Upper lobe of right lung (tissue), 1 donor: Measurements from ENCODE around the gene EDAR. TPM values are rescaled to one million over a fixed set of nuclear protein-coding genes. Genes with fewer than 3 reads are reported as not detected.
A peak's percentile ranks its signal among the peaks of the same experiment; 100 is the strongest.

Experiments used
- ATAC-seq: fragments of 200-7000 bp; cut with Tn5 transposase; one replicate; pipeline ENCODE4 v1.9.1; 2020; ENCODE audit warnings: mild to moderate bottlenecking, moderate library complexity
- DNase-seq: peaks from one replicate; pipeline ENCODE4 v3.0.0-alpha.2; 2020
- H3K27ac ChIP-seq: fragments of 200-600 bp; one replicate; pipeline ENCODE4 v1.8.0; 2022
- H3K27me3 ChIP-seq: fragments of 200-600 bp; one replicate; pipeline ENCODE4 v1.8.0; 2022; ENCODE audit warnings: mild to moderate bottlenecking
- H3K36me3 ChIP-seq: fragments of 200-600 bp; one replicate; pipeline ENCODE4 v1.8.0; 2022
- H3K4me1 ChIP-seq: fragments of 200-600 bp; one replicate; pipeline ENCODE4 v1.8.0; 2022
- H3K4me3 ChIP-seq: fragments of 200-600 bp; one replicate; pipeline ENCODE4 v1.8.0; 2022; ENCODE audit warnings: mild to moderate bottlenecking
- H3K9me3 ChIP-seq: fragments of 200-600 bp; one replicate; pipeline ENCODE4 v1.8.0; 2022
- CTCF ChIP-seq: fragments of 200-600 bp; IDR thresholded peaks from one replicate; pipeline ENCODE4 v1.8.0; 2022; ENCODE audit warnings: antibody characterized with exemption
- intact Hi-C: fragments of 100-400 bp; cut with DNase I; formaldehyde crosslinking; loops from one replicate; pipeline ENCODE4 v1.11.0; 2022
- total RNA-seq: library from RNA; stranded (reverse); fragmentation: NEBNext Ultra II Directional; extraction: Animal tissue kit (Norgen Biotek cat#: 25700); gene quantifications from one replicate; pipeline ENCODE4 v1.2.1, GENCODE V29; 2021
- donor health status: DM: no; HTN: yes; CAD: no; lungs with severe emphysema.

Gene EDAR
- total RNA-seq, 1 donor from 2014 or later, result 0.20 TPM

DNA sequence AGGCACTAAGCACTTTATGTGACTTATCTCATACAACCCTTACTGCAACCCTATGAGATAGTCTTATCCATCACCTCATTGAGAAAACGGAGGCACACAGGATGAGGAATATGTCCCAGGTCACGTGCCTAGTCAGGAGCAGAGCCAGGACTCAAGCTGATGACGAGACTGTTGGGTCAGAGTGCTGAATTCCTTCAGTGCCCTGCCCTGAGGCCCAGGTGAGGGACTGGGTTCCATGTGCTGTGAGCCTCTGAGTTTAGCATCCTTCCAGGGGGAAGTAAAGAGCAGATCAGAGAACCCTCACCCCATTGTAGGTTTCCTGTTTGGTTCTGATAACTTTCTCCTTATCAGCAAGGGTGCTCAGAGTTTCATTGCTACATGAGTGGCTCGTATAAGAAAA, 11.7 kb upstream of the EDAR start:
- Histone ChIP-seq H3K9me3 (no peaks in the 10 kb centered on the region), H3K4me1 (no peaks in the 10 kb centered on the region), H3K27ac (no peak overlapping the region), H3K4me3 (no peak overlapping the region), H3K36me3 (no peaks in the 10 kb centered on the region), H3K27me3 (no peaks in the 10 kb centered on the region)
- ATAC-seq, result no peak
- DNase-seq, result no peak
- no peak for TF ChIP-seq CTCF
- intact Hi-C loops, result no loop called here

- ATAC-seq, result no peak
Observed at GRCh38 chr2:108998911-108999310, 9.9 kb upstream of the EDAR start.

GRCh38 chr2:108994178-108994577, 5.2 kb upstream of the EDAR start:
- intact Hi-C loops, result no loop called here
- no peak for DNase-seq
- Histone ChIP-seq H3K27ac (no peak overlapping the region), H3K4me3 (no peak overlapping the region), H3K4me1 (no peaks in the 10 kb centered on the region), H3K27me3 (peaks cover 2% of the 10 kb centered on the region), H3K36me3 (no peaks in the 10 kb centered on the region), H3K9me3 (no peaks in the 10 kb centered on the region)
- no peak for TF ChIP-seq CTCF
- ATAC-seq, result no peak

More at GRCh38 chr2:108998911-108999310, 9.9 kb upstream of the EDAR start:
- intact Hi-C loops, result no loop called here
- TF ChIP-seq CTCF, result no peak
- Histone ChIP-seq H3K9me3 (no peaks in the 10 kb centered on the region), H3K36me3 (no peaks in the 10 kb centered on the region), H3K27ac (no peak overlapping the region), H3K4me1 (no peaks in the 10 kb centered on the region), H3K27me3 (no peaks in the 10 kb centered on the region), H3K4me3 (no peak overlapping the region)
- DNase-seq, result no peak

GRCh38 chr2:108993095-108993937, 4.3 kb upstream of the EDAR start:
- intact Hi-C loops, result no loop called here
- H3K27ac ChIP-seq, result no peak overlapping the region
- no peak for ATAC-seq
- no peak for TF ChIP-seq CTCF
- H3K9me3 ChIP-seq, result no peaks in the 10 kb centered on the region
- no peak for DNase-seq
- peaks cover 4% of the 10 kb centered on the region for H3K4me1 ChIP-seq
- peaks cover 6% of the 10 kb centered on the region for H3K27me3 ChIP-seq
- H3K4me3 ChIP-seq, result no peak overlapping the region
- H3K36me3 ChIP-seq, result no peaks in the 10 kb centered on the region

GRCh38 chr2:108988076-108988795, 784 bp downstream of the EDAR start:
- Histone ChIP-seq H3K9me3 (no peaks in the 10 kb centered on the region), H3K27ac (no peak overlapping the region), H3K4me1 (peaks cover 4% of the 10 kb centered on the region), H3K4me3 (peak overlapping the region; percentile 15), H3K36me3 (no peaks in the 10 kb centered on the region), H3K27me3 (peaks cover 21% of the 10 kb centered on the region)
- DNase-seq, result no peak
- peak; percentile 30 for ATAC-seq
- TF ChIP-seq CTCF, result no peak
- intact Hi-C loops, result no loop called here
